CD4-positive, alpha-beta T cell treated with Interleukin-21 for 1 hour (primary cell): ENCODE measurements around the gene CRTAC1.

ENCODE experiments used
- DNase-seq: peaks from one replicate; pipeline ENCODE4 v3.0.0-alpha.2; 2020

CRTAC1 gene

GRCh38 chr10:97974100-97974499 lies 56.3 kb downstream of the CRTAC1 start:
- no peak for DNase-seq

- no peak for DNase-seq
Measured at GRCh38 chr10:97969538-97970079, 60.8 kb downstream of the CRTAC1 start.

GRCh38 chr10:97964748-97965147 lies 65.7 kb downstream of the CRTAC1 start:
- DNase-seq: no peak

- no peak for DNase-seq
Measured at GRCh38 chr10:97961945-97962344, 68.5 kb downstream of the CRTAC1 start.

- DNase-seq: no peak
Measured at GRCh38 chr10:97960269-97961056, 70.0 kb downstream of the CRTAC1 start.

GRCh38 chr10:97949462-97949861 lies 81.0 kb downstream of the CRTAC1 start:
- DNase-seq: no peak

- DNase-seq: no peak
Measured at GRCh38 chr10:97948822-97949221, 81.6 kb downstream of the CRTAC1 start.

- DNase-seq: no peak
Measured at GRCh38 chr10:97944772-97945171, 85.6 kb downstream of the CRTAC1 start.

GRCh38 chr10:97943294-97943693 lies 87.1 kb downstream of the CRTAC1 start:
- DNase-seq: no peak

GRCh38 chr10:97940534-97940933 lies 89.9 kb downstream of the CRTAC1 start:
- DNase-seq: no peak

GRCh38 chr10:97939446-97939990 lies 90.9 kb downstream of the CRTAC1 start:
- no peak for DNase-seq

GRCh38 chr10:97937928-97938327 lies 92.5 kb downstream of the CRTAC1 start:
- DNase-seq: no peak

- no peak for DNase-seq
Measured at GRCh38 chr10:97937054-97937453, 93.4 kb downstream of the CRTAC1 start.

GRCh38 chr10:97936126-97936525 lies 94.3 kb downstream of the CRTAC1 start:
- no peak for DNase-seq

- no peak for DNase-seq
Measured at GRCh38 chr10:97932932-97933530, 97.4 kb downstream of the CRTAC1 start.

GRCh38 chr10:97931041-97931440 lies 99.4 kb downstream of the CRTAC1 start:
- DNase-seq: no peak

- no peak for DNase-seq
Measured at GRCh38 chr10:97928897-97929296, 101.5 kb downstream of the CRTAC1 start.

GRCh38 chr10:97927622-97928021 lies 102.8 kb downstream of the CRTAC1 start:
- no peak for DNase-seq

GRCh38 chr10:97926055-97926454 lies 104.4 kb downstream of the CRTAC1 start:
- no peak for DNase-seq

GRCh38 chr10:97925308-97925938 lies 105.0 kb downstream of the CRTAC1 start:
- no peak for DNase-seq

GRCh38 chr10:97924678-97925077 lies 105.7 kb downstream of the CRTAC1 start:
- no peak for DNase-seq

- DNase-seq: no peak
Measured at GRCh38 chr10:97923476-97923875, 106.9 kb downstream of the CRTAC1 start.

- DNase-seq: no peak
Measured at GRCh38 chr10:97923057-97923456, 107.4 kb downstream of the CRTAC1 start.
